Epidermal melanocyte (primary cell): ENCODE measurements around the gene COPS3.
A peak's percentile ranks its signal among the peaks of the same experiment; 100 is the strongest.

Experiments
- DNase-seq: peaks from one replicate; pipeline ENCODE4 v3.0.0; 2011; ENCODE audit warnings: low spot score; ENCODE audit not compliant: insufficient read length

The COPS3 gene

GRCh38 chr17:17280613-17281549 lies at the start of gene COPS3:
Gene COPS3, minus strand, starts transcription at chr17:17281246. Its CDS starts 60 bp downstream, at chr17:17281186.
- DNase-seq, result peak; percentile 99

DNA sequence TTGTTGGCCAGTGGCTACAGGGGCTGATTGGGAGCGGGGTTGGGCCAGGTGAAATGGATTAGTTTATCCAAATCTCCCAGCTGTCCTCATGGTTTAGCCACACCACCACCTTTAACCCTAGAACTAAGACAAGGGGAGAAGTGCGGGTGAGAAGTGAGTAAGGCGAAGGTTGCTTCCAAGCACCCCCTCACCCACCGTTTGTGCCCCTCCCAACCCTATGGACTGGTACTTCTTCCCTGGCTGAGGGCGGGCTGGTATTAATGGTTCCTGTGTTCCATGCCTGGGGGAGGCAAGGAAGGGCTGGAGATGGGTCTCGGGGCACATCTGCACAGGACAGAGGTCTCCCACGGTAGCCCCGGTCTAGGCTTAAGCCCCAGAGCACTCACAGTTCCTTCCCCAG lies 47.2 kb upstream of the COPS3 start:
- no peak for DNase-seq

GRCh38 chr17:17326275-17326875 lies 45.3 kb upstream of the COPS3 start:
- no peak for DNase-seq

GRCh38 chr17:17325816-17326215 lies 44.8 kb upstream of the COPS3 start:
- no peak for DNase-seq

- DNase-seq, result no peak
Observed at GRCh38 chr17:17325228-17325627, 44.2 kb upstream of the COPS3 start.

DNA sequence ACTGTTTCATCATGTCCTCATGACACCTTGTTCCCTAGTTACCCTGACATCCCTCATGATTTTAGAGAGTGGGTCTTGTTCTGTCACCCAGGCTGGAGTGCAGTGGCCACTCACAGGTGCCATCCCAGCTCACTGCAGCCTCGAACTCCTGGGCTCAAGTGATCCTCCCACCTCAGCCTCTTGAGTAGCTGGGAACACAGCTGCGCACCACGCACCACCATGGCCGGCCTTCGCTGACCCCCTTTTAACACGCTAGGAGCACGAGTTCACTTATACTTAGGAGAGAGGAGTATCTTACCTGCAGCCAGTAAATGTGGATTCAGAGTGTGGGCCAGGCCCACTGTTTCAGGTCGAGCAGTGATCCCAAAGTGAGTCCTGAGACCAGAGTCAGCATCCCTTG lies 43.6 kb upstream of the COPS3 start:
- no peak for DNase-seq

GRCh38 chr17:17322516-17323510 lies 41.8 kb upstream of the COPS3 start:
- DNase-seq, result no peak

GRCh38 chr17:17321356-17322025 lies 40.4 kb upstream of the COPS3 start:
- DNase-seq, result no peak

DNA sequence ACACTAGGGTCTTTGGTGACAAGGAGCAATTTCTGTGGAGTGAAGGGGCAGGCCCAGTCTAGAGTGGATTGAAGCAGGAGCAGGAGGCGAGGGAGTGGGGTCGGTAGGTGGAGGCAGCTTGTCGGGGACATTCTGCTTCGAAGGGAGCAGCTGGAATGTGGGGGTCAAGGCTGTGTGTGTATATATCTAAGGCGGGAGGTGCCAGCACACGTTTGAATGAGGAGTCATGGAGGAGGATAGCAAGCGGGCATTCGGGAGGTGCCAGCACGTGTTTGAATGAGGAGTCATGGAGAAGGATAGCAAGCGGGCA lies 39.8 kb upstream of the COPS3 start:
- DNase-seq, result no peak

DNA sequence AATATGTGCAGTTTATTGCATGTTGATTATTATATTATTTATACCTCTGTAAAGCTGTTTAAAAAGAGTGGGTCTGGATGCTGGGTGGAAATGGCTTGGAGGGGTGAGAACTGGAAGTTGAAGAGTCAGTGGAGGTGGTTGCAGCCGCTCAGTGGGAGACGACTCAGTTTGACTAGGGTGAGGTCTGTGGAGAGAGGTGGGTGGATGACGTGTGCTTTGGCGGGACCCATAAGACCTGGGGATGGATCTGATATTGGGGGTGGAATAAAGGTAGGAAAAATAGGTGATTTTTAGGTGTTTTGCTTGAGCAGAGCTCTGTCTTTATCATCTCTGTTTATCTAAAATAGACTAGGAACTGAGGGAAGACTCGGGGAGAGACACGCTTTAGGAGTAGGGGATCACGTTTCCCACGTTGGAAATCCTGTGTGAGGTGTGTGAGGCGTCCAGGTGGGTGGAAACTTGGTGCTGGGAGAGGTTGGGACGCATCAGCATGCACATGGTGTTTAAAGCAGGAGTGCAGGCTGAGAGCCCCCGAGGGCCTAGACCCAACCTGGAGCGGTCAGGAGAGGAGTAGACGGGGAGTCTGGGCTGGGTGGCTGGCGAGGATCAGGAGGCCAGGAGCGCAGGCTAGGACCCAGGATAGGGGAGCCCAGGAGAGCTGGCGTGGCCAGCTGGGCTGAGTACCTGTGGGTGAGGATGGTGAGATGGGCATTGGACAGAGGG lies 39.3 kb upstream of the COPS3 start:
- no peak for DNase-seq

- DNase-seq, result no peak
Observed at GRCh38 chr17:17315142-17315821, 34.2 kb upstream of the COPS3 start.

GRCh38 chr17:17314501-17315071 lies 33.5 kb upstream of the COPS3 start:
- no peak for DNase-seq

DNA sequence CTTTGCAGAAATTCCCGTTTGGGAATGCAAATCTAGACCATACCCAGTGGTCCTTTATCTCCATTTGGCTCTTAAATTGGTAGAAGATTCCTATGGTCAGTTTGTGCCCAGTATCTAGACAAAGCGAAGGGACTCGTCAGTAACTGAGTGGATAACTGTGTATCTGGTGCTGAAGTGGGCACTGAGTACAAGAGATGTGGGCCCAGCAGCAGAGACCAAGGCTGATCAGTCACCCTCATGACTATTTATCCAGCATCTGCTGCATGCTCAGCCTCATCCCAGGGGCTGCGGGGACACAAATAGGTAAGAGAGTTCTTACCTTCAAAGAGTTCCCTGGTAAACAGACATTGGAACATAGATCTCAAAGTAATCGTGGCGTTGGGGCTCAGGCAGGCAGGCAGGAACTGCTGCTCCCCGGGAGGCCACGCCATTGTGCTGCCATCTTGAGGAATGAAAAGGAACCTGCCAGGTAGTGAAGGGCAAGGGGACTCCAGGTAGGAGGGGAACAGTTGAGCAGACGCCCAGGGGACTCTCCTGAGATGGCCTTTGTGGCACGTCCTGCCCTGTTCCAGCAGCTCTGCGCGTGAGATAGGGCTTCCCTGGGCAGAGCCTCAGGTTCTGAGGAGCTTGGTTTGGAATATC lies 32.4 kb upstream of the COPS3 start:
- no peak for DNase-seq

DNA sequence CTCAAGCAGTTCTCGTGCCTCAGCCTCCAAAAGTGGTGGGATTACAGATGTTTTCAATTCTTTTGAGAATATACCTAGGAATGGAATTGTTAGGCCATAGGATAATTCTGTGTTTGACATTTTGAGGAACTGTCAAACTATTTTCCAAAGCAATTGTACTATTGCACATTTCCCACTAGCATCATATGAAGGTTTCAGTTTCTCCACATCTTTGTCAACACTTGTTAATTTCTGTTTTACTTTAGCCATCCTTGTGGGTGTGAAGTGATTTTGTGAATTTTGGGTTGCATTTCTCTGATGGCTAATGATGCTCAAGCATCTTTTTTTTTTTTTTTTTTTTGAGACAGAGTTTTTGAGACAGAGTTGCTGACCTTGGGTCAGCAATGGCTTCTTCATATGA lies 28.3 kb upstream of the COPS3 start:
- no peak for DNase-seq

GRCh38 chr17:17305281-17305801 lies 24.3 kb upstream of the COPS3 start:
- peak; percentile 82 for DNase-seq

- DNase-seq, result no peak
Observed at GRCh38 chr17:17304521-17304985, 23.5 kb upstream of the COPS3 start.

GRCh38 chr17:17303847-17304490 lies 22.9 kb upstream of the COPS3 start:
- no peak for DNase-seq
